Neuronal stem cell (in vitro differentiated cells): ENCODE data around the gene CLDN18.
A peak's percentile ranks its signal among the peaks of the same experiment; 100 is the strongest.

Experiments
- DNase-seq: peaks from one replicate; pipeline ENCODE4 v3.0.0-alpha.2; 2013; ENCODE audit warnings: low spot score
- H2AFZ ChIP-seq: one replicate; pipeline ENCODE4 v1.6.1; 2013; ENCODE audit warnings: mild to moderate bottlenecking, low read length, inconsistent platforms
- H2AK5ac ChIP-seq: 2 replicates; pipeline ENCODE4 v1.6.1; 2013; ENCODE audit warnings: low read depth, mild to moderate bottlenecking, inconsistent platforms, low read length, moderate library complexity, mixed read lengths
- H2BK120ac ChIP-seq: 2 replicates; pipeline ENCODE4 v1.6.1; 2013; ENCODE audit warnings: low read depth, mild to moderate bottlenecking, inconsistent platforms, low read length, moderate library complexity, mixed read lengths
- H2BK12ac ChIP-seq: one replicate; pipeline ENCODE4 v1.6.1; 2013; ENCODE audit warnings: low read length, inconsistent platforms
- H2BK15ac ChIP-seq: 2 replicates; pipeline ENCODE4 v1.6.1; 2013; ENCODE audit warnings: mild to moderate bottlenecking, low read length, inconsistent platforms, mixed read lengths
- H2BK5ac ChIP-seq: one replicate; pipeline ENCODE4 v1.6.1; 2013; ENCODE audit warnings: inconsistent platforms, mild to moderate bottlenecking, low read length, moderate library complexity
- H3K14ac ChIP-seq: one replicate; pipeline ENCODE4 v1.6.1; 2013; ENCODE audit warnings: low read length, inconsistent platforms
- H3K18ac ChIP-seq: 2 replicates; pipeline ENCODE4 v1.6.1; 2013; ENCODE audit warnings: low read length, inconsistent platforms
- H3K23ac ChIP-seq: 2 replicates; pipeline ENCODE4 v1.6.1; 2013; ENCODE audit warnings: low read depth, mild to moderate bottlenecking, mixed read lengths, low read length, inconsistent platforms; ENCODE audit not compliant: poor library complexity
- H3K27ac ChIP-seq: replicated peaks from 3 replicates; pipeline ENCODE4 v1.5.1; 2013; ENCODE audit warnings: low read length, inconsistent platforms
- H3K27me3 ChIP-seq, 3 experiments: 2 replicates each; pipeline ENCODE4 v1.6.1; 2013; ENCODE audit warnings: low read length in 3 of 3, mild to moderate bottlenecking in 2 of 3, inconsistent platforms in 1 of 3, low read depth in 1 of 3, mixed read lengths in 1 of 3, moderate library complexity in 1 of 3; ENCODE audit not compliant: control insufficient read depth in 3 of 3, insufficient read depth in 3 of 3
- H3K36me3 ChIP-seq, 2 donors: replicated peaks in 1 of 2; 2 replicates each; pipeline ENCODE4 v1.6.1; 2013; ENCODE audit warnings: low read length in 2 of 2; ENCODE audit not compliant: control insufficient read depth in 2 of 2, insufficient read depth in 2 of 2
- H3K4ac ChIP-seq: 2 replicates; pipeline ENCODE4 v1.6.1; 2013; ENCODE audit warnings: inconsistent platforms, mild to moderate bottlenecking, low read length, moderate library complexity
- H3K4me1 ChIP-seq, 2 donors: 1 replicate in 1 of 2; 2 replicates in 1 of 2; pipeline ENCODE4 v1.6.1; 2013; ENCODE audit warnings: low read length in 2 of 2, low read depth in 1 of 2; ENCODE audit not compliant: control insufficient read depth in 2 of 2, insufficient read depth in 1 of 2
- H3K4me2 ChIP-seq: one replicate; pipeline ENCODE4 v1.6.1; 2013; ENCODE audit warnings: mild to moderate bottlenecking, low read length, inconsistent platforms; ENCODE audit not compliant: insufficient read depth, poor library complexity, severe bottlenecking
- H3K4me3 ChIP-seq, 2 donors: 2 replicates each; pipeline ENCODE4 v1.5.1; 2013; ENCODE audit warnings: low read length in 2 of 2, mild to moderate bottlenecking in 2 of 2, inconsistent platforms in 1 of 2, moderate library complexity in 1 of 2
- H3K79me1 ChIP-seq: one replicate; pipeline ENCODE4 v1.6.1; 2013; ENCODE audit warnings: low read depth, mild to moderate bottlenecking, inconsistent platforms, low read length, moderate library complexity
- H3K9ac ChIP-seq: one replicate; pipeline ENCODE4 v1.6.1; 2013; ENCODE audit warnings: mild to moderate bottlenecking, low read depth, low read length, inconsistent platforms; ENCODE audit not compliant: poor library complexity
- H3K9me3 ChIP-seq, 2 donors: replicated peaks in 1 of 2; 2 replicates each; pipeline versions ENCODE3 to v1.6.1; 2013; ENCODE audit warnings: low read length in 2 of 2, mild to moderate bottlenecking in 2 of 2, inconsistent platforms in 1 of 2, low read depth in 1 of 2, mixed read lengths in 1 of 2, moderate library complexity in 1 of 2; ENCODE audit not compliant: control insufficient read depth in 2 of 2, insufficient read depth in 1 of 2
- H4K8ac ChIP-seq: one replicate; pipeline ENCODE4 v1.6.1; 2013; ENCODE audit warnings: low read depth, mild to moderate bottlenecking, inconsistent platforms, low read length, moderate library complexity
- H4K91ac ChIP-seq: one replicate; pipeline ENCODE4 v1.6.1; 2013; ENCODE audit warnings: low read length, low read depth, mild to moderate bottlenecking, inconsistent platforms; ENCODE audit not compliant: poor library complexity
- WGBS, 2 donors: extraction: QIAGEN DNeasy Blood & Tissue Kit; methylation state at CpG; one replicate each; pipeline ENCODE4 v1.1.7; 2013; ENCODE audit warnings: missing lambda C conversion rate in 2 of 2, mixed read lengths in 1 of 2; ENCODE audit not compliant: insufficient read length in 2 of 2, insufficient replicate concordance in 1 of 2; ENCODE audit errors: extremely low coverage in 2 of 2; 5-methylcytosine and 5-hydroxymethylcytosine counted together

The CLDN18 gene

GRCh38 chr3:137970914-137971831 lies 38.8 kb upstream of the CLDN18 start:
- no peak overlapping the region for H3K4me3 ChIP-seq
- no CpG with 5 or more reads among the region's 18 CpGs for WGBS, 2 donors
- DNase-seq, result peak; percentile 62

GRCh38 chr3:137972396-137972795 lies 37.6 kb upstream of the CLDN18 start:
- Histone ChIP-seq H3K36me3 (no peaks in the 10 kb centered on the region), H2BK5ac (no peak overlapping the region), H2BK120ac (no peak overlapping the region), H2AK5ac (no peak overlapping the region), H3K27ac (no peak overlapping the region), H3K23ac (no peak overlapping the region), H2AFZ (no peak overlapping the region), H2BK15ac (no peak overlapping the region), H3K79me1 (no peaks in the 10 kb centered on the region), H3K4me1 (no peaks in the 10 kb centered on the region), H4K8ac (no peak overlapping the region), H3K4me3 (no peak overlapping the region), H3K4me2 (no peak overlapping the region), H3K27me3 (peaks cover 0 to 7% (median 0%) of the 10 kb centered on the region in 3 experiments), H3K14ac (no peak overlapping the region), H3K4ac (no peak overlapping the region), H4K91ac (no peak overlapping the region), H3K9me3 (no peaks in the 10 kb centered on the region), H3K9ac (no peak overlapping the region), H2BK12ac (no peak overlapping the region), H3K18ac (no peak overlapping the region)
- WGBS, 2 donors, result no CpG with 5 or more reads among the region's 1 CpG
- no peak for DNase-seq

More at GRCh38 chr3:137970914-137971831, 38.8 kb upstream of the CLDN18 start:
- Histone ChIP-seq H3K4me2 (peak overlapping the region; percentile 15), H3K18ac (no peak overlapping the region), H3K9ac (no peak overlapping the region), H2BK12ac (no peak overlapping the region), H3K14ac (no peak overlapping the region), H3K27me3 (peaks cover 0 to 7% (median 0%) of the 10 kb centered on the region in 3 experiments), H2AFZ (peak overlapping the region; percentile 51), H3K4me1 (no peaks in the 10 kb centered on the region), H3K36me3 (no peaks in the 10 kb centered on the region), H2AK5ac (no peak overlapping the region), H2BK5ac (no peak overlapping the region), H3K27ac (no peak overlapping the region), H3K23ac (no peak overlapping the region), H2BK15ac (no peak overlapping the region), H4K8ac (no peak overlapping the region), H2BK120ac (no peak overlapping the region), H3K79me1 (no peaks in the 10 kb centered on the region), H4K91ac (no peak overlapping the region), H3K4ac (no peak overlapping the region), H3K9me3 (no peaks in the 10 kb centered on the region)

- Histone ChIP-seq H3K9me3 (no peaks in the 10 kb centered on the region), H4K91ac (no peak overlapping the region), H3K79me1 (no peaks in the 10 kb centered on the region), H3K14ac (peak overlapping the region; percentile 58), H3K4me2 (no peak overlapping the region), H3K27ac (no peak overlapping the region), H3K18ac (no peak overlapping the region), H3K23ac (no peak overlapping the region), H2BK5ac (no peak overlapping the region), H3K4me3 (no peak overlapping the region), H2BK120ac (no peak overlapping the region), H3K36me3 (no peaks in the 10 kb centered on the region), H3K4me1 (no peaks in the 10 kb centered on the region), H2AK5ac (no peak overlapping the region), H3K9ac (no peak overlapping the region), H2AFZ (no peak overlapping the region), H3K27me3 (no peaks in the 10 kb centered on the region), H3K4ac (no peak overlapping the region), H2BK15ac (no peak overlapping the region), H4K8ac (no peak overlapping the region), H2BK12ac (no peak overlapping the region)
- no peak for DNase-seq
- WGBS, 2 donors, result no CpG with 5 or more reads among the region's 1 CpG
Observed at GRCh38 chr3:137978328-137978727, 31.6 kb upstream of the CLDN18 start.

GRCh38 chr3:137987723-137988122 lies 22.2 kb upstream of the CLDN18 start:
- no peak overlapping the region for H3K4ac ChIP-seq
- no peak for DNase-seq
- no peak overlapping the region for H3K18ac ChIP-seq
- no peak overlapping the region for H3K9ac ChIP-seq
- no peaks in the 10 kb centered on the region for H3K36me3 ChIP-seq
- no peak overlapping the region for H3K27ac ChIP-seq
- no peak overlapping the region for H2BK5ac ChIP-seq
- no peak overlapping the region for H3K23ac ChIP-seq
- no peak overlapping the region for H3K4me3 ChIP-seq
- H3K4me2 ChIP-seq, result no peak overlapping the region
- H2BK15ac ChIP-seq, result no peak overlapping the region
- no peaks in the 10 kb centered on the region for H3K27me3 ChIP-seq
- no peak overlapping the region for H2AK5ac ChIP-seq
- no peak overlapping the region for H4K91ac ChIP-seq
- H3K9me3 ChIP-seq, result no peaks in the 10 kb centered on the region
- WGBS, 2 donors, result no CpG with 5 or more reads among the region's 1 CpG
- H3K14ac ChIP-seq, result no peak overlapping the region
- H4K8ac ChIP-seq, result no peak overlapping the region
- H3K79me1 ChIP-seq, result no peaks in the 10 kb centered on the region
- H2AFZ ChIP-seq, result no peak overlapping the region
- H2BK120ac ChIP-seq, result no peak overlapping the region
- no peak overlapping the region for H2BK12ac ChIP-seq
- H3K4me1 ChIP-seq, result no peaks in the 10 kb centered on the region
